ENCODE results near the gene DMGDH.

DMGDH gene

DNA sequence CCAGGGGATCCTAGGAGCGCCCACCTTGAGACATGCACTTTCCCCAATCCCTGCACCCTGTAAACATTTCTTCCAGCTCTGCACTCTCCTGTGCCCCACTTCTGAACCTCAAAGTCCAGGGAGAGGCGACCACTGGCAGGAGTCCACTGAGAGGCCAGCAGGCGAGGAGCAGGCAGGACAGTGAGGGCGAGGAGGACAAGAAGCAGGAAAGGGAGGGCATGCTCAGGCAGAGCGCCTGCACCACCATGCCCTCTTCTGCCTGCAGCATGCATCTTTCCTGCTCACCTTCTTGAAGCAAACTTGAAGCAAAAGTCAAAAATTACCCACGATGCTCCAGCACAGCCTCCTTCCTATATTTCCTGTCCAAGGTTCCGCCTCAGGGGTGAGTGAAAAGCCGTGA is 94.4 kb downstream of the DMGDH start:
- DNase-seq (ENCODE audit: low read depth in 1 of 2, low spot score in 1 of 2) = no peak

DNA sequence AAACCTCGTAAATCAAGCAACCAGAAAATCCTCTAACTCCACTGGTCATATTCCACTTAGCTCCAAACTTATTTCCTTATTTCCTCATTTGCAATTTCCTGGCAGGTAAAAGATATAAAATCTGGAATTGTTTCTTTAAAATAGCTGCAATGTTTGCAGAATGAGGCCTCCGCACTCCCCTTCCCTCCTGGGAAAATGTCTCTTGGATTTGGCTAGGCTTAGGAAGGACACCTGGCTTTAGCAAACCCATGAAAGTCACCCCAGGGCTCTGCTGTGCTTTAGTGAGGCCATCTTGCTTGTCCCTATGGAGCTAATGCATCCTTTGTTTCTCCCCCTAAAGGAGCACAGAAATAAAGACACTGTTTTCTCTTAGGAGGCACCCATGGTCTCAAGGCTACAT is 94.9 kb downstream of the DMGDH start:
- no peak for DNase-seq (ENCODE audit: low read depth in 1 of 2, low spot score in 1 of 2)

DNA sequence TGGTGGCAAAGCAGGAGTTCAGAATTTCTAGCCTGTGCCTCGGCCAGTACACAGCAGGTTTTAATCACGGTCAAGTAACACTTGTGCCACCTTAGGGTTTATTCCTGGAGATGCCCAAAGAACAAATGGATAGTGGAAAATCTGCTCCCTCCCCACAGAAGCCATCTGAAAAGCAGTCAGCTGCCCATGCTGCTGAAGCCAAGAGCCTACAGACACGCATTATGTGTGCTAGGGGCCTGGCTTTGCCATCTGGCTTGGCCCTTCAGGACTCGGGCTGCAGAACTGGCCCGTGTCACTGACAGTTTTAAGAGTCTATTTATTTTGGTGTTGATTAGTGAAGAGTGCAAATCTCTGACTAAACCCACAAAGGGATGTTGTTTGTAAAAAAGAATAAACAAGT is 95.5 kb downstream of the DMGDH start:
- DNase-seq (ENCODE audit: low read depth in 1 of 2, low spot score in 1 of 2) = no peak

DNA sequence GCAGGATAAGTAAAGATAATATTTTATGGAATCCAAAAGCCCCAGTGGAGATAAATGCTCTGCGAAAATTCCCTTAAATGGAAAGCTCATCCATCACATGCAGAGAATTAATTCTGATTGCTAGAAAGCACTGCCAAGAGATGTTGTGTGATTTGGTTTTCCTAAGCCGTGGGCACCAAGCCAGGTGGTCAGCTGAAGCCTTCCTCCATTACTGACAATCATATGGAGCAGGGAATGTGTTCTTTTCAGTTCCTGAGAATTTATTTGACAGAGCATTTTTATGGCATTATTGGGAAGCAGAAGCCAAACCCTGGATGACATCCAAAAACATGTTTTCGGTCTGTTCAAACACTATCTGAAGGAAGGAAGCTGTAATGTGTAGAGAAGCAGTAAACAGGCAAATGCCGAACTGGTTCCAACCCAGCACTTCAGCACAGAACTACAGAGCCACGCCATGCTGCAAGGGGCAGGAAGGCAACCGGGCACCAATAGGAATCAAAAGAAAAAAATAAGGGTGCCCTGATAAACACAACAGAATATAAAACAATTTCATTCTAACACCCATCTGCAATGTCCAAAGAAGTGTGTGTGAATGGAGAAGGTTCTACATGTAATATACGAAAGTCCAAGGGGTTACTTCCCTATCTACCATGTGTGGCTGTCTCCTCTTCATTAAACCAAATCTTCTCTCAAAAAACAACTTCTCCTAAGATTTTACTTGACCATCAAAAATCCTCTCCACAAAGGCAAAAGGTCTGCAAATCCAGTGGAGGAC is 96.6 kb downstream of the DMGDH start:
- DNase-seq (ENCODE audit: low read depth in 1 of 2, low spot score in 1 of 2) = no peak

DNA sequence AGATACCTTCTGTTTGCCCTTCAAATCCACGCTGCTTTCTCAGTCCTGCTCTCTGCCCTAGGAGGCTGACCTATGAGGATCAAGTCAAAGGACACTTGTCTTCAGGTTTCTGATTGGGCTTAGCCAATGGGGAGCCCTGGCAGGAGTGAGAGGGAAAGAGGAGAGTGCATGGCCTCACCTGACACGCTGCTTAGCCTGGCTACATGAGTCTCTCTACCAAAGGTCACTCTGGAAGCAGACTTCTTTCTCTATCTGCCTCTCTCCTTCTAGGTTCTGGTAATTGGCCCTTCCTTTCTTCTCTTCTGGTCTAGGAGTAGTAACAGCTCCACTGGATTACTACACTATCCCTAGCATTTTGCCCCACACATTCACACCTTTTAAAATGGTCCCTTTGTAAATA is 97.5 kb downstream of the DMGDH start:
- no peak for DNase-seq (ENCODE audit: low read depth in 1 of 2, low spot score in 1 of 2)

DNA sequence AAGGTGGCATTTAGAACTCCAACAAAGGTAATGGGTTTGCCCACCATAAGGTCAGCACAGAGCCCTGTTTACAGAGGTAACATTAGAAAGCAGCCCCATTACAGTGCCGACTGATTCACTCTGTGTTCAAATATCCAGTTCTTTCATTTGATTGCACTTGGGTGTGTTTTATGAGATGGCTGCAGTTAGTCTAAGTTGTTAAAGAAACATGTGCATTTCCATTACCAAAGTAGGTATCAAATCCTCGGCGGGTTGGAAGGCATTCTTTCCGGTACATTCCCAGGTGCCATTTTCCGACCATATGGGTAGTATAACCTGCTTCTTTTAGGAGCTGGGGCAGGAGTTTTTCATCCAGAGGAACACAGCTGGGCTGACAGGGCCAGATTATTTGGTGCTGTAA is 100.7 kb downstream of the DMGDH start:
- no peak for DNase-seq (ENCODE audit: low read depth in 1 of 2, low spot score in 1 of 2)

DNA sequence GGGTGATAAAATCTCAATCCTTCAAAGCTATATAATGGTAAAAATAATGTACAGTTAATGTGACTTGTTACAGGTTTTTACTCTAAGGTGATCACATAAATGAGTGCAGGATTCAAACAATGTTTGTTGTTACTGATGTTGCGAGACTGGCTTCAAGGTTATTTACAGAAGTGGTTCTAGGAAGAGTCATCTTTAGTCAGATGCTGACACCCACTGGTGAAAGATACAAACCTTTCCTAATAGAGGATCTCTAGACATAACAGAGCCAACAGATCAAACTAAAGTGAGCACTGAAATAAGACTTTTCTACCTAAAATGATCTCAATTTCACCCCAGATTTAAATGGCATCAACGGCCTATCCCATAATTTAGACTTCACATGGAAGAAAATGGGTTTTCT is 104.6 kb downstream of the DMGDH start:
- DNase-seq (ENCODE audit: low read depth in 1 of 2, low spot score in 1 of 2) = no peak

DNA sequence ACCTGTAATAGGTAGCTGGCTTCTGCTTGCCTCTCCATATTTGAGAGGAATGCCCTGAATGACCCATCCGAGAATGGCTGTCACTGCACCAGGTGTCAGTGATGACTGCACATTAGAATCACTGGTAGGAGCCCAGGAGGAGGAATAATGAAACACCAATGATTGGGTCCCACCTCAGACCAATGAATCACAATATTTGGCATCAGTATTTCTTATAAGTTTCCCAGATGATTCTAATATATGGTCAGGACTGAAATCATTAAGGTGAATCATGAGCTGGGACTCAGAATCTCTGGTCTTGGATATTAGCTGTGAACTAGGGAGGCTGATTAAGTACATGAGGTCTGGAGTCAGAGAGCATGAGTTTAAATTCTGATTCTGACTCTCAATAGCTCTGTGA is 107.7 kb downstream of the DMGDH start:
- no peak for DNase-seq (ENCODE audit: low read depth in 1 of 2, low spot score in 1 of 2)

DNA sequence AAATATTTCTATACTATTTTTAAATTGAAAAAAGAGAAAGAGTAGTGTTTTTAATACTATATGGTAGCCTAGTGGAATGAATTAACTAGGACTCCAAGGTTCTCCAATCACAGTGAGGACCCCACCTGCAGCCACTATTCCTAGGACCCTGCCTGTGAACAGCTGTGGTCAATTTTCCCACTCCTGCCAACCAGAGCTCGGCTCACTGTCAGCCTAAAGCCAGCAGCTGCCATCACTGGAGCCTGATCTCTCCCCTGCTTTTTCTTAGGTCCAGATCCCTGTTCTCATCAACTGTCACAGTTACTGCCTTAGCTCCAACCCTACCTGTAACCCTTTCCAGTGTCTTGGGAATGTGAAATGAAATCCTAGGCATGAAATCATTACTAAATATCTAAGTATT is 109.7 kb downstream of the DMGDH start:
- DNase-seq (ENCODE audit: low read depth in 1 of 2, low spot score in 1 of 2) = no peak

DNA sequence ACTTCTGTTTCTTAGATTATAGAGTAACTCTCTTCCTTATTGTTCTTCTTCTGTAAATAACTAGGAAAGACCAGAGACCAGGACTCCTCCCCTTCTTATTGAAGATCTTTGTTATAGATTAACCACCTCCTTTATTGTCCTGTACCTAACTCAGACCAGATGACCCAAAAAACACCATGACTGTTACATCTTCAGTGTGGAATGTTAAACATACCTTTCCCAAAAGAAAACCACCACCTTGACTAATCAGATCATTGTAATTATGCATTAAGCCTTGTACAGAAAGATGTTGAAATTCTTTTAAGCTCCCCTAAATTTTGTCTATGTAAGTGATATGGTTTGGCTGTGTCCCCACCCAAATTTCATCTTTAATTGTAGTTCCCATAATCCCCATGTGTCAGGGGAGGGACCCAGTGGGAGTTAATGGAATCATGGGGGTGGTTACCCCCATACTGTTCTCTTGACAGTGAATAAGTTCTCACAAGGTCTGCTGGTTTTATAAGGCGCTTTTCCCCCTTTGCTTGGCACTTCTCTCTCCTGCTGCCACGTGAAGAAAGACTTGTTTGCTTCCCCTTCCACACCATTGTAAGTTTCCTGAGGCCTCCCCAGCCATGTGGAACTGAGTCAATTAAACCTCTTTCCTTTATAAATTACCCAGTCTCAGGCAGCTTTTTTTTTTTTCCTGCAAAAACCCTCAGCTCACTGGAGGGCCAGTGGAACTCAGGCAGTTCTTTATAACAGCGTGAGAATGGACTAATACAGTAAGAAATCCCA is 110.6 kb downstream of the DMGDH start:
- no peak for DNase-seq (ENCODE audit: low read depth in 1 of 2, low spot score in 1 of 2)

DNA sequence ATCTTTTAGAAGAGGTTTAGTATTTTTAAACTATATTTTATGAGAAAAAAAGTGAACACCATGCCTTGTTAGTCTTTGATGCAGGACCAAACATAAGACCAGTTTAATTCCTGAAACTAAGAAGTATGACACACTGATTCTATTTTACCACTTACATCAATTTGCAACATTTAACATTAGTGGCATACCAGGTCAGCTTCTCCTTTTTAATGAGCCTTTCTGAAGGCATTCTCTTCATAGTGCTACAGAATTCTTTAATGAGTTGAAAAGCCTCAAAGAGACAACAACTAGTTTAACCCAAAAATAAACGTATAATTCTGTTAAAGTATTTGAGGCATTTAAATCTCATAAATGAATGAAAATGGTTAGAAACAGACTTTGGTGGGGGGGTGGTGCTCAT is 112.6 kb downstream of the DMGDH start:
- DNase-seq (ENCODE audit: low read depth in 1 of 2, low spot score in 1 of 2) = no peak

DNA sequence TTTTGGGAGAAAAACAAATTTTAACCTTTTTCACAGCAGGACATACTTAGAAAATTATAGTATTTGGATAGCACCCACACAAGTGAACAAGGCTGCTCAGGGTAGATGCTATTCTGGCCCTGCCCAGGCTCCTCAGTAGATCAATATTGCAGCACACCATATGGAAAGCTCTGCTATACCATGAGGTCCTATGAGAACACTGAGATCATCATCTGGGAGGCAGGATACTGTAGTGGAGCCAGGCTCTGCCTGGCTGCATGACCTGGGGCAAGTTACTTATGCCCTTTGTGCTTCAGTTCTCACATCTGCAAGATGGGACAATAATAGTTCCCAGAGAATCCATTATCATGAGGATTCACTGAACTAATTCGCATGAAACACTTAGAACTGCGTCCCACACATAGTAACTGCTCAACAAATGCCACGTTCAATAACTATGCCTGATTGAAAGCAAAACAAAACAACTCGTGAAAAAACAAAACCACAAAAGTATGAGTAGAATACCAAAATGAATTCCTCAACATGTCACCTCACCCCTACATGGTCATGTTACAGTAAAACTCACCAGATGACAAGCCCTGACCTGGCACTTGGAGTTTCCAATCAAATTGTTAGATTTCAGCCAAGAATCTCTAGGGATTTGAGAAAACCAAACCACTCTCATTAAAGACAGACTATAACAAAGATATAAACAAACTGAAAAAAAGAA is 116.2 kb downstream of the DMGDH start:
- no peak for DNase-seq (ENCODE audit: low read depth in 1 of 2, low spot score in 1 of 2)

Measured in activated T-helper 1 cell treated with anti-CD3 and anti-CD28 coated beads, Interleukin-2, amount 50 U/mL, for 16 hours (primary cell).